GM12801 (cell line): ENCODE results near the gene FAM3A.

Experiments used
- TF ChIP-seq, protein P1 (sequence below): IDR thresholded peaks from one replicate; pipeline ENCODE4 v1.5.1; 2011; ENCODE audit warnings: control low read depth; ENCODE audit not compliant: insufficient read length; ENCODE audit errors: extremely low read depth

The FAM3A gene

GRCh38 chrX:154472685-154473632 is 43.1 kb downstream of the FAM3A start:
- TF ChIP-seq, protein P1, sequence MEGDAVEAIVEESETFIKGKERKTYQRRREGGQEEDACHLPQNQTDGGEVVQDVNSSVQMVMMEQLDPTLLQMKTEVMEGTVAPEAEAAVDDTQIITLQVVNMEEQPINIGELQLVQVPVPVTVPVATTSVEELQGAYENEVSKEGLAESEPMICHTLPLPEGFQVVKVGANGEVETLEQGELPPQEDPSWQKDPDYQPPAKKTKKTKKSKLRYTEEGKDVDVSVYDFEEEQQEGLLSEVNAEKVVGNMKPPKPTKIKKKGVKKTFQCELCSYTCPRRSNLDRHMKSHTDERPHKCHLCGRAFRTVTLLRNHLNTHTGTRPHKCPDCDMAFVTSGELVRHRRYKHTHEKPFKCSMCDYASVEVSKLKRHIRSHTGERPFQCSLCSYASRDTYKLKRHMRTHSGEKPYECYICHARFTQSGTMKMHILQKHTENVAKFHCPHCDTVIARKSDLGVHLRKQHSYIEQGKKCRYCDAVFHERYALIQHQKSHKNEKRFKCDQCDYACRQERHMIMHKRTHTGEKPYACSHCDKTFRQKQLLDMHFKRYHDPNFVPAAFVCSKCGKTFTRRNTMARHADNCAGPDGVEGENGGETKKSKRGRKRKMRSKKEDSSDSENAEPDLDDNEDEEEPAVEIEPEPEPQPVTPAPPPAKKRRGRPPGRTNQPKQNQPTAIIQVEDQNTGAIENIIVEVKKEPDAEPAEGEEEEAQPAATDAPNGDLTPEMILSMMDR: no peak

- TF ChIP-seq, protein P1: no peak
Measured at GRCh38 chrX:154471839-154472684, 44.0 kb downstream of the FAM3A start.

- TF ChIP-seq, protein P1: no peak
Measured at GRCh38 chrX:154470914-154471568, 45.0 kb downstream of the FAM3A start.

DNA sequence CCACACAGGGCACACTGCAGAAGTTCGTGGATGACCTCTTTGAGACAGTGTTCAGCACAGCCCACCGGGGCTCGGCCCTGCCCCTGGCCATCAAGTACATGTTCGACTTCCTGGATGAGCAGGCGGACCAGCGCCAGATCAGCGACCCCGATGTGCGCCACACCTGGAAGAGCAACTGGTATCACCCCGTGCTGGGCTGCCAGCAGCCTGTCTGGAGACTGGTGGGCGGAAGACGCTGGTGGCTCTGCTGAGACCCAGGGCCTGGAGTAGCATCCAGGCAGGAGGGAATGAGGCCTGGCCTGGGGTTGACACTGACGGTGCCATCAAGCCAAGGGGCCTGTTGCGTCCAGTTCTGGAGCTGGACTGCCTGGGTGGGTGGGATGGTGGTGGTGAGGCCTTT is 45.6 kb downstream of the FAM3A start:
- TF ChIP-seq, protein P1: no peak

- TF ChIP-seq, protein P1: no peak
Measured at GRCh38 chrX:154469880-154470279, 46.2 kb downstream of the FAM3A start.

- TF ChIP-seq, protein P1: no peak
Measured at GRCh38 chrX:154469114-154469513, 46.9 kb downstream of the FAM3A start.

GRCh38 chrX:154468217-154468616 is 47.8 kb downstream of the FAM3A start:
- TF ChIP-seq, protein P1: no peak
